Astrocyte (in vitro differentiated cells and primary cell): Measurements from ENCODE around the gene LRRC8D. TPM values are rescaled to one million over a fixed set of nuclear protein-coding genes. Genes with fewer than 3 reads are reported as not detected.

Experiments used
- DNase-seq: peaks from one replicate; pipeline ENCODE4 v3.0.0-alpha.2; 2010; ENCODE audit warnings: low read depth
- FAIRE-seq: peaks from 2 replicates; lab custom pipeline; 2011; peaks lifted over from hg19 to GRCh38; lab: Jason Lieb, UNC
- H2AFZ ChIP-seq: 2 replicates; pipeline ENCODE4 v1.6.0; 2012; ENCODE audit warnings: low read depth, low read length, inconsistent platforms
- H3K27ac ChIP-seq: 2 replicates; pipeline ENCODE4 v1.5.1; 2011; ENCODE audit warnings: low read depth, low read length, inconsistent platforms
- H3K27me3 ChIP-seq: 2 replicates; pipeline ENCODE4 v1.6.0; 2011; ENCODE audit warnings: low read length, inconsistent platforms; ENCODE audit not compliant: insufficient read depth
- H3K36me3 ChIP-seq: 2 replicates; pipeline ENCODE4 v1.5.1; 2011; ENCODE audit warnings: low read length, inconsistent platforms; ENCODE audit not compliant: insufficient read depth
- H3K4me1 ChIP-seq: 2 replicates; pipeline ENCODE4 v1.5.1; 2011; ENCODE audit warnings: low read length, inconsistent platforms; ENCODE audit not compliant: insufficient read depth
- H3K4me2 ChIP-seq: 2 replicates; pipeline ENCODE4 v1.6.0; 2012; ENCODE audit warnings: low read length, inconsistent platforms
- H3K4me3 ChIP-seq: 2 replicates; pipeline ENCODE4 v1.5.1; 2011; ENCODE audit warnings: low read depth, mild to moderate bottlenecking, low read length, inconsistent platforms; ENCODE audit not compliant: insufficient read depth
- H3K79me2 ChIP-seq: 2 replicates; pipeline ENCODE4 v1.6.0; 2012; ENCODE audit warnings: mild to moderate bottlenecking, low read length, inconsistent platforms; ENCODE audit not compliant: insufficient read depth
- H3K9ac ChIP-seq: 2 replicates; pipeline ENCODE4 v1.6.0; 2012; ENCODE audit warnings: mild to moderate bottlenecking, low read length, inconsistent platforms
- H3K9me3 ChIP-seq: 2 replicates; pipeline ENCODE4 v1.5.1; 2012; ENCODE audit warnings: low read depth, mild to moderate bottlenecking, low read length, inconsistent platforms; ENCODE audit not compliant: insufficient read depth
- H4K20me1 ChIP-seq: 2 replicates; pipeline ENCODE4 v1.6.0; 2012; ENCODE audit warnings: low read length, inconsistent platforms; ENCODE audit not compliant: insufficient read depth
- H3K27ac Mint-ChIP-seq: one replicate; pipeline ENCODE4 v1.8.0; 2021; ENCODE audit warnings: mild to moderate bottlenecking, mixed read lengths; ENCODE audit not compliant: unreplicated experiment
- H3K27me3 Mint-ChIP-seq: one replicate; pipeline ENCODE4 v1.8.0; 2021; ENCODE audit warnings: low read depth, mixed read lengths; ENCODE audit not compliant: unreplicated experiment
- H3K36me3 Mint-ChIP-seq: one replicate; pipeline ENCODE4 v1.8.0; 2021; ENCODE audit warnings: low read depth, mixed read lengths; ENCODE audit not compliant: unreplicated experiment
- H3K4me1 Mint-ChIP-seq: one replicate; pipeline ENCODE4 v1.8.0; 2021; ENCODE audit warnings: low read depth, mixed read lengths; ENCODE audit not compliant: unreplicated experiment
- H3K4me3 Mint-ChIP-seq: one replicate; pipeline ENCODE4 v1.8.0; 2021; ENCODE audit warnings: mild to moderate bottlenecking, moderate library complexity, mixed read lengths; ENCODE audit not compliant: unreplicated experiment
- H3K9me3 Mint-ChIP-seq: one replicate; pipeline ENCODE4 v1.8.0; 2021; ENCODE audit warnings: mild to moderate bottlenecking, mixed read lengths; ENCODE audit not compliant: unreplicated experiment
- CTCF ChIP-seq: IDR thresholded peaks from 2 replicates; pipeline ENCODE4 v1.5.1; 2011; ENCODE audit warnings: low read depth, mild to moderate bottlenecking, inconsistent platforms, low read length, moderate library complexity; ENCODE audit not compliant: insufficient read depth
- EZH2 ChIP-seq: IDR thresholded peaks from 2 replicates; pipeline ENCODE4 v1.6.1; 2012; ENCODE audit warnings: mild to moderate bottlenecking, low read length, inconsistent platforms; ENCODE audit not compliant: insufficient read depth
- total RNA-seq: library from RNA; stranded (reverse); gene quantifications from 2 replicates; pipeline ENCODE4 v1.2.1, GENCODE V29; 2021

The LRRC8D gene
- total RNA-seq, 1 donor from 2014 or later = 36.9 TPM

- no peaks in the 10 kb centered on the region for H3K27me3 ChIP-seq
- Mint-ChIP-seq H3K4me1 (peaks cover 44% of the 10 kb centered on the region), H3K36me3 (peaks cover 12% of the 10 kb centered on the region), H3K27me3 (no peaks in the 10 kb centered on the region), H3K4me3 (no peak overlapping the region), H3K27ac (no peak overlapping the region), H3K9me3 (no peaks in the 10 kb centered on the region)
- FAIRE-seq = no peak
- H4K20me1 ChIP-seq = no peaks in the 10 kb centered on the region
- no peak for DNase-seq
- H2AFZ ChIP-seq = no peak overlapping the region
- no peak overlapping the region for H3K4me2 ChIP-seq
- H3K4me1 ChIP-seq = peaks cover 33% of the 10 kb centered on the region
- TF ChIP-seq EZH2 = no peak
- no peak for TF ChIP-seq CTCF
- no peaks in the 10 kb centered on the region for H3K9me3 ChIP-seq
- no peaks in the 10 kb centered on the region for H3K36me3 ChIP-seq
- H3K4me3 ChIP-seq = no peak overlapping the region
- H3K79me2 ChIP-seq = no peaks in the 10 kb centered on the region
- H3K27ac ChIP-seq = no peak overlapping the region
- no peak overlapping the region for H3K9ac ChIP-seq
These were observed 82.7 kb downstream of the LRRC8D start for GRCh38 chr1:89903550-89903949.

GRCh38 chr1:89904219-89904980, 83.6 kb downstream of the LRRC8D start:
- no peak overlapping the region for H2AFZ ChIP-seq
- FAIRE-seq = no peak
- no peak for DNase-seq
- no peak overlapping the region for H3K9ac ChIP-seq
- Mint-ChIP-seq H3K27me3 (no peaks in the 10 kb centered on the region), H3K36me3 (peaks cover 10% of the 10 kb centered on the region), H3K9me3 (no peaks in the 10 kb centered on the region), H3K27ac (peak overlapping the region; percentile 69), H3K4me3 (no peak overlapping the region), H3K4me1 (peaks cover 51% of the 10 kb centered on the region)
- no peaks in the 10 kb centered on the region for H3K9me3 ChIP-seq
- H3K4me3 ChIP-seq = no peak overlapping the region
- H3K4me1 ChIP-seq = peaks cover 40% of the 10 kb centered on the region
- H4K20me1 ChIP-seq = no peaks in the 10 kb centered on the region
- no peaks in the 10 kb centered on the region for H3K27me3 ChIP-seq
- no peak overlapping the region for H3K27ac ChIP-seq
- no peaks in the 10 kb centered on the region for H3K79me2 ChIP-seq
- no peaks in the 10 kb centered on the region for H3K36me3 ChIP-seq
- TF ChIP-seq EZH2 (no peak), CTCF (no peak)
- H3K4me2 ChIP-seq = no peak overlapping the region

- Histone ChIP-seq H2AFZ (no peak overlapping the region), H3K4me3 (no peak overlapping the region), H3K4me1 (peaks cover 46% of the 10 kb centered on the region), H3K27me3 (no peaks in the 10 kb centered on the region), H3K9ac (no peak overlapping the region), H3K79me2 (no peaks in the 10 kb centered on the region), H4K20me1 (no peaks in the 10 kb centered on the region), H3K36me3 (no peaks in the 10 kb centered on the region), H3K4me2 (peak overlapping the region; percentile 74), H3K27ac (no peak overlapping the region), H3K9me3 (no peaks in the 10 kb centered on the region)
- peak overlapping the region; percentile 57 for H3K4me3 Mint-ChIP-seq
- H3K36me3 Mint-ChIP-seq = peaks cover 7% of the 10 kb centered on the region
- TF ChIP-seq EZH2 (no peak), CTCF (no peak)
- no peaks in the 10 kb centered on the region for H3K27me3 Mint-ChIP-seq
- peak overlapping the region; percentile 77 for H3K27ac Mint-ChIP-seq
- DNase-seq (no peak), FAIRE-seq (no peak)
- H3K9me3 Mint-ChIP-seq = no peaks in the 10 kb centered on the region
- H3K4me1 Mint-ChIP-seq = peaks cover 58% of the 10 kb centered on the region
These were observed 84.7 kb downstream of the LRRC8D start for GRCh38 chr1:89905395-89906058.
